HG02763 (cell line): ENCODE data around the gene GOLGA2.
"Not testable (repeated sequence)": the region's sequence is repeated elsewhere in the genome, so short reads cannot be mapped to it uniquely, and the experiment has no call there.

Experiments used
- ATAC-seq: cut with Tn5 transposase; IDR thresholded peaks from one replicate; pipeline ENCODE4 v1.9.1; 2021; ENCODE audit warnings: mild to moderate bottlenecking, moderate library complexity; ENCODE audit not compliant: unreplicated experiment

GOLGA2 gene

GRCh38 chr9:128243215-128244018 lies 32.4 kb downstream of the GOLGA2 start:
- no peak for ATAC-seq

GRCh38 chr9:128242828-128243214 lies 33.0 kb downstream of the GOLGA2 start:
- no peak for ATAC-seq

GRCh38 chr9:128242124-128242523 lies 33.7 kb downstream of the GOLGA2 start:
- ATAC-seq: no peak

GRCh38 chr9:128233817-128234406 lies 41.9 kb downstream of the GOLGA2 start:
- ATAC-seq: no peak

GRCh38 chr9:128232528-128233428 lies 43.0 kb downstream of the GOLGA2 start:
- no peak for ATAC-seq

- no peak for ATAC-seq
Measured at GRCh38 chr9:128231638-128232527, 43.9 kb downstream of the GOLGA2 start.

- not testable (repeated sequence) for ATAC-seq
Measured at GRCh38 chr9:128230897-128231296, 44.9 kb downstream of the GOLGA2 start.

GRCh38 chr9:128226412-128226801 lies 49.4 kb downstream of the GOLGA2 start:
- ATAC-seq: no peak

GRCh38 chr9:128225770-128226411 lies 49.9 kb downstream of the GOLGA2 start:
- ATAC-seq: no peak

- no peak for ATAC-seq
Measured at GRCh38 chr9:128224877-128225276, 50.9 kb downstream of the GOLGA2 start.

- no peak for ATAC-seq
Measured at GRCh38 chr9:128222880-128223670, 52.7 kb downstream of the GOLGA2 start.

GRCh38 chr9:128222026-128222425 lies 53.8 kb downstream of the GOLGA2 start:
- no peak for ATAC-seq

- ATAC-seq: no peak
Measured at GRCh38 chr9:128219831-128220230, 56.0 kb downstream of the GOLGA2 start.

- peak; percentile 68 for ATAC-seq
Measured at GRCh38 chr9:128218518-128219389, 57.1 kb downstream of the GOLGA2 start.

GRCh38 chr9:128218172-128218517 lies 57.7 kb downstream of the GOLGA2 start:
- ATAC-seq: no peak

GRCh38 chr9:128216781-128217553 lies 58.8 kb downstream of the GOLGA2 start:
- ATAC-seq: no peak
